Activated T-cell treated with anti-CD3 and anti-CD28 coated beads for 4 hours (primary cell): ENCODE data around the gene SNX11.

Experiments used
- DNase-seq: peaks from one replicate; pipeline ENCODE4 v3.0.0-alpha.2; 2020

SNX11 gene

DNA sequence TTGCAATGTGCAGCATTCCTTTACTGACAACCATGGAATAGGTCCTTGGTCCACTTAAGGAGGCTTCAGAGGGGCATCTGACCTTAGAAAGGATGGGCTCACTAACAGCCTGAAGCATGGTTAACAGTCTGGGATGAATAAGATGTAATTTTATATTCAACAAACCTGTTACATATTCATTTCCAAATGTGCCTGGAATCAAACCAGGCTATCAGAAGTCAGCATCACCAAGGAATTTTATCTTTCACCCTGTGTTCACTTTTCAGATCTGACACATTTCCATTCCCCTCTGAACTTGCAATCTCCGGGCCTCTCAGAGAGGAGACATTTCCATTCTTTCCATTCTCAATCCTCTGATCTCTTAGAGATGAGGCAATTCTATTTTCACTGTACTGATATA, 62.4 kb downstream of the SNX11 start:
- no peak for DNase-seq
